GM12874 (cell line): ENCODE data around the gene INTS12.

ENCODE experiments used
- CTCF ChIP-seq: IDR thresholded peaks from 2 replicates; pipeline ENCODE4 v1.5.1; 2011; ENCODE audit warnings: low read depth, mild to moderate bottlenecking, control low read depth, low read length, moderate library complexity; ENCODE audit not compliant: insufficient read depth

Gene INTS12

GRCh38 chr4:105634402-105635080, 73.9 kb downstream of the INTS12 start:
- no peak for TF ChIP-seq CTCF

GRCh38 chr4:105633241-105633640, 75.2 kb downstream of the INTS12 start:
- TF ChIP-seq CTCF = no peak
